Measurements from ENCODE around the gene DZIP1. TPM values are rescaled to one million over a fixed set of nuclear protein-coding genes. Genes with fewer than 3 reads are reported as not detected.
A peak's percentile ranks its signal among the peaks of the same experiment; 100 is the strongest.

Gene DZIP1
- total RNA-seq, 3 donors from 2014 or later (not counting 1 experiment from before 2014, with no cell fraction given) = not detected

DNA sequence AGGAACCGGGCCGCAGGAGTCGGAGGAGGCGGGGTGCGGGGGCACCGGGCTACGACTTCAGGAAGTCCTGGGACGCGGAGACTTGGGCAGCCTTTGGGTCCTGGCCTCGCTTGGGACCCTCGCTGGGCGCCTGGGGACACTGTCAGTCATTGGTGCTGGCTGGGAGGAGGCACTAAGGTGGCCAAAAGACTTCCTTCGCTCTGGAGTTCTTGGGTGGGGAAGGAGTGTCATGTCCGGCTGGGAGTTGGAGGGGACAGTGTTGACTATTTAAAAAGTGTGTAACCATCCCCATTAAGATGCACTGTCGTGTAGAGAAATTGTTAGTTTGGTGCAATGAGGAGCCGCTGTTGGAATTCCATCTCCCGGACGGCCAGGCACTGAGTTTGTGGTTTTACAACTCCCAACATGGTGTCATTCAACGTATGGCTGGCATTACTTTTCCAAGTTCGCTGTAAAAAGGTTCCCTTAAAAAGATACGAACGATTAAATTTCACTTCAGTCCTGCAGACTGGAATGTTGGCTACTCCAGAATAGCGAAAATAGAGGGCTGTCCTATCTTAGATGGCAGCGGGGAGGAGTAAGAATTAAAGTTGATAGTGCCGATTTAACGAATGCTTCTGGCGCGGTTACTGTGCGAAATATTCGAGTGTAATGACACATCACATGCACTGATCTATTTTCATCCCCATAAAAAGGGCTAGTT lies 33.2 kb upstream of the DZIP1 start:
- no peak for TF ChIP-seq CTCF (IDR thresholded peaks at IDR 0.05)
- peaks cover 47 to 67% of the 10 kb centered on the region in 2 donors for H3K4me1 Mint-ChIP-seq

DNA sequence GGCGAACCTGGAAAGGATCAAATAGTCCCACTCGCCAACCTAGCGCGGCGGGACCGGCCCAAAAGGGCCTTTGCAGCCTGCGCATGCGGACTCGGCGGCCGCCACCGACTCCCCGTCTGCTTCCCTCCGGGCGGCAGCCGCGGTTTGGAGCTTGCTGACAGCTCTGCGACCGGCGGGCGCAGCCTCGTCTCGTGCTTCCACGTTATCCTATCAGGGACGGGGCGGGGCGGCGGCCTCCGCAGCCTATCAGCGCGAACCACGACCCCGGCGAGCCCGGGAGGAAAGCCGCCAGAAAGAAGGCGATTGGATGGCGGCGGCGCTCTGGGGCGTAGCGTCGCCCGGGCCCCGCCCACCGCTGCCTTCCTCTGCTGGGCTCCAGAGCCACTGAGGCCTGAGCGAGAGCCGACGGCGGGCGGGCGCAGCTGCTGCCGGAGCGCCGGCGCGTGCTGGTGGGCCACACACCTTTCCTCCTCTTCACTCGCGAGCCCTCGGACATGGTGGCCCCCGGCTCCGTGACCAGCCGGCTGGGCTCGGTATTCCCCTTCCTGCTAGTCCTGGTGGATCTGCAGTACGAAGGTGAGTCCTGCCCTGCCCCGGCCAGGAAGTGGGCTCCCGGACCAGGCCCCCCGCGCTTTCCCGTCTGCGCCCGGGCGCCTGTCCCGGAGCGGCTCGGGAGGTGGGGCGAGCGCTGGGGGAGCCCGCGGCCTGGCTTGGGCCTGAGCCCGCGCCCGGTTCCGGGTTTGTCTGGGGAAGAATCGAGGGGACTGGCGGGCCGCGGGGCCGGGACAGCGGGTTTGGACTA lies 32.5 kb upstream of the DZIP1 start, which contains the start of gene DNAJC3:
Gene DNAJC3, plus strand, starts transcription at position 378 of the 802 bp plus-strand sequence. Its CDS starts 117 bp downstream, at position 495.
- H3K36me3 Mint-ChIP-seq = no peaks in the 10 kb centered on the region
- H3K9me3 Mint-ChIP-seq = no peaks in the 10 kb centered on the region
- peak; percentile 98 to 99 for DNase-seq
- Histone ChIP-seq H3K36me3 (ENCODE audit: control insufficient read depth, insufficient read depth, low read length) (no peaks in the 10 kb centered on the region), H3K4me1 (ENCODE audit: control insufficient read depth, insufficient read depth, low read length) (peaks cover 12% of the 10 kb centered on the region), H3K4me3 (ENCODE audit: low read length) (peak within 1 kb of the TSS; percentile 87), H3K9me3 (ENCODE audit: control insufficient read depth, insufficient read depth, low read length) (peaks cover 1% of the 10 kb centered on the region), H3K27ac (ENCODE audit: low read length) (peak within 1 kb of the TSS; percentile 83), H3K27me3 (ENCODE audit: control insufficient read depth, insufficient read depth, low read length) (no peaks in the 10 kb centered on the region)
- WGBS (ENCODE audit: insufficient coverage) = under 1% methylated on average over 90 of the region's 90 CpGs
- intact Hi-C loops (cut with micrococcal nuclease) = loop anchor here (5.0 to 10.0 kb wide), 3 partner anchors 118 to 1755 kb away; partner anchors contain the start of genes MBNL2 and RAP2A
- peak; percentile 92 to 99 (median 93) for ATAC-seq
- peak within 1 kb of the TSS; percentile 99 for H3K4me3 Mint-ChIP-seq
- TF ChIP-seq CTCF (IDR thresholded peaks at IDR 0.05) = no peak
- H3K27ac Mint-ChIP-seq = peak within 1 kb of the TSS; percentile 95 to 99
- H3K27me3 Mint-ChIP-seq (ENCODE audit: low read depth in 2 of 2) = no peaks in the 10 kb centered on the region
- H3K4me1 Mint-ChIP-seq = peaks cover 39 to 59% of the 10 kb centered on the region in 2 donors

More for the DNA sequence above, 33.2 kb upstream of the DZIP1 start:
- peaks cover 12% of the 10 kb centered on the region for H3K4me1 ChIP-seq (ENCODE audit: control insufficient read depth, insufficient read depth, low read length)
- Mint-ChIP-seq H3K27ac (peak overlapping the region; percentile 95 to 99), H3K9me3 (no peaks in the 10 kb centered on the region), H3K36me3 (no peaks in the 10 kb centered on the region), H3K4me3 (peak overlapping the region; percentile 99), H3K27me3 (ENCODE audit: low read depth in 2 of 2) (no peaks in the 10 kb centered on the region)
- intact Hi-C loops (cut with micrococcal nuclease) = loop anchor here (5.0 to 10.0 kb wide), 3 partner anchors 117 to 1755 kb away; partner anchors contain the start of genes MBNL2 and RAP2A
- WGBS (ENCODE audit: insufficient coverage) = 3% methylated on average over 30 of the region's 30 CpGs
- H3K27ac ChIP-seq (ENCODE audit: low read length) = peak overlapping the region; percentile 80
- H3K36me3 ChIP-seq (ENCODE audit: control insufficient read depth, insufficient read depth, low read length) = no peaks in the 10 kb centered on the region
- ATAC-seq (no peak), DNase-seq (peak in 1 of 2 donors; percentile 41)
- peak overlapping the region; percentile 81 for H3K4me3 ChIP-seq (ENCODE audit: low read length)
- H3K27me3 ChIP-seq (ENCODE audit: control insufficient read depth, insufficient read depth, low read length) = no peaks in the 10 kb centered on the region
- no peaks in the 10 kb centered on the region for H3K9me3 ChIP-seq (ENCODE audit: control insufficient read depth, insufficient read depth, low read length)

DNA sequence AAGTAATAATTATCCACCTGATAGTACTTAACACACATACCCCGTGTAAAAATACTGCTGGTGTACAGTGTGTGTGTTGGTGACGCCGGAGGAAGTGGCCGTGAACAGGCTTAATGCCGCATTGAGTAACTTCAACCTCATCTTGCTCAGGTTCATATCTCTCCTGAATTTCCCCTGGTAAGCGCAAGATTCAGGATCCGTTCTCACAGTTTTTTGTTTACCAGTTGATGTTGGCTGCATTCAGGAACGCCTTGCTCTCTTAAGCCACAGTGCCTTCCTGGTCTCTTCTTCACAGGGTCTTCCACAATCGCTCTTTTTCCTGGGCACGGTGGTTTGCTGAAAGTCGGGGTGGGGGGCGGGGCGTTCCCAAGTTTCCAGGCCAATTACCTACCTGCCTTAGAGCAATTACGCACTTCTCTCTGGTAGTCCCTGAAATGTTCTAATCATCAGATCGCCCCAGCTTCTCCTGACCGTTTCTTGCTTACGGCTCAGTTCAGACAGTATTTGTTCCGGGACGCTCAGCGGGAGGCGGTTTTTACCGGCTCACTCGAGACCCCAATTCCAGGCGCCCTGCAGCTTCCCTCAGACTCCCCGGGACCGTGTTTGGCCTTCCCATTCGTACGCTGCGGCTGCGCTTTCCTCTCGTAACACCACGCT lies 31.7 kb upstream of the DZIP1 start:
- Mint-ChIP-seq H3K9me3 (peaks cover 0 to under 1% of the 10 kb centered on the region in 2 donors), H3K27ac (peak overlapping the region; percentile 95 to 99), H3K4me3 (peak overlapping the region; percentile 99), H3K4me1 (peaks cover 34 to 53% of the 10 kb centered on the region in 2 donors), H3K27me3 (ENCODE audit: low read depth in 2 of 2) (no peaks in the 10 kb centered on the region), H3K36me3 (no peaks in the 10 kb centered on the region)
- Histone ChIP-seq H3K9me3 (ENCODE audit: control insufficient read depth, insufficient read depth, low read length) (peaks cover 8% of the 10 kb centered on the region), H3K36me3 (ENCODE audit: control insufficient read depth, insufficient read depth, low read length) (no peaks in the 10 kb centered on the region), H3K27ac (ENCODE audit: low read length) (peak overlapping the region; percentile 83), H3K27me3 (ENCODE audit: control insufficient read depth, insufficient read depth, low read length) (no peaks in the 10 kb centered on the region), H3K4me3 (ENCODE audit: low read length) (peak overlapping the region; percentile 87), H3K4me1 (ENCODE audit: control insufficient read depth, insufficient read depth, low read length) (peaks cover 12% of the 10 kb centered on the region)
- under 1% methylated on average over 31 of the region's 32 CpGs for WGBS (ENCODE audit: insufficient coverage)
- TF ChIP-seq CTCF (IDR thresholded peaks at IDR 0.05) = no peak
- ATAC-seq (no peak), DNase-seq (peak; percentile 26 to 62)
- intact Hi-C loops (cut with micrococcal nuclease) = loop anchor here (5.0 to 10.0 kb wide), 3 partner anchors 119 to 1756 kb away; partner anchors contain the start of genes MBNL2 and RAP2A

Data from natural killer cell (primary cell).